GM12891 (cell line): Measurements from ENCODE around the gene GYG1.

Experiments used
- PAX5 ChIP-seq: IDR thresholded peaks from 2 replicates; pipeline ENCODE4 v1.6.1; 2011; ENCODE audit warnings: low read length, moderate library complexity, mild to moderate bottlenecking; ENCODE audit not compliant: insufficient read depth, severe bottlenecking
- POLR2A ChIP-seq: IDR thresholded peaks from 2 replicates; pipeline ENCODE4 v1.6.1; 2011; ENCODE audit warnings: low read depth, low read length, control low read depth
- POLR2AphosphoS5 ChIP-seq: IDR thresholded peaks from 2 replicates; pipeline ENCODE4 v1.6.1; 2011; ENCODE audit warnings: low read depth, low read length, control low read depth

DNA sequence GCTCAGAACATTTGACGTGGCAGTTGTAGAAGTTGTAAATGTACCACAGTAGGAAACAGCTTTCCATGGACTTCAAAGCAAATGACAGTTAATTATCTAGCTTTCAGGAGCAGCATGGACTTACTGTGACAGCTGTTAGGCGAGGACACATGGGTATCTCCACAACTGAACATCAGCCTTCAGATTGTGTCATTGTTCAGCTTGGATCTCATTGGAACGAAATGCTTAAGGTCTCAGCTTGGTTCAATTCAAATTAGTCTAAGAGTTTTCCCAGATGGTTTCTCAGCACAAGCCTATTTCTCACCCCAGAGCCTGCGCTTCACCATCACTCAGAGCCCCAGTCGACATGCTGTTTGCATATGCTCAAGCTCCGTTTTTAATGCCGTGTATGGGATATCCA, 21.1 kb upstream of the GYG1 start:
- TF ChIP-seq POLR2A (no peak), PAX5 (no peak), POLR2AphosphoS5 (no peak)
